ENCODE data around the gene PROKR1. TPM values are rescaled to one million over a fixed set of nuclear protein-coding genes. Genes with fewer than 3 reads are reported as not detected.
A peak's percentile ranks its signal among the peaks of the same experiment; 100 is the strongest.

PROKR1 gene
- total RNA-seq, 2 donors from 2014 or later: not detected

DNA sequence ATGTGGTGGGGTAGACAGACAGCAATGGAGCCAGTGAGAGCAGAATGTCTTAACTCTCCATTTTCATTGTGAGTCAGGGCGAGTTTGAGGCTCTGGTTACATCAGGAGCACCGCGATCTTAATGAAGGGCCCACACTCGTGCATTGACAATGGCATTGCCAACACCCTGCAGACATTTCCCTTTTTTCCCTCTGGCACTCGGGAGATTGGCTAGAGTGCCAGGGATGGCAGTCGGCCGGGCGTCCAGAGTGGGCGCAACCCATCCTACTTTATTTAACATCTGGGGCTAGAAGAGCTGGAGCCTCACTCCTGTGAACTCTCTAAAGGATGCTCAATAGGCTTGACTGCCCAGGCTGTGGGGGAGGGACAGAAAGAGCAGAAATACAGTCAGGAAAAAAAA lies 9.7 kb downstream of the PROKR1 start:
- TF ChIP-seq POLR2A (IDR thresholded peaks at IDR 0.05) (no peak), CTCF (IDR thresholded peaks at IDR 0.05) (no peak)
- H3K27ac ChIP-seq: no peak overlapping the region
- intact Hi-C loops (cut with DNase I): no loop called here
- no peaks in the 10 kb centered on the region for H3K27me3 ChIP-seq
- H3K36me3 ChIP-seq (replicated peaks in 1 of 2; ENCODE audit: insufficient read depth in 1 of 2, low read depth in 2 of 2): no peaks in the 10 kb centered on the region
- H3K4me1 ChIP-seq: no peaks in the 10 kb centered on the region
- no peak for ATAC-seq
- no peak overlapping the region for H3K4me3 ChIP-seq
- no peaks in the 10 kb centered on the region for H3K9me3 ChIP-seq
- 70 to 82% methylated on average over 9 of the region's 9 CpGs for WGBS, 2 donors
- DNase-seq: no peak

DNA sequence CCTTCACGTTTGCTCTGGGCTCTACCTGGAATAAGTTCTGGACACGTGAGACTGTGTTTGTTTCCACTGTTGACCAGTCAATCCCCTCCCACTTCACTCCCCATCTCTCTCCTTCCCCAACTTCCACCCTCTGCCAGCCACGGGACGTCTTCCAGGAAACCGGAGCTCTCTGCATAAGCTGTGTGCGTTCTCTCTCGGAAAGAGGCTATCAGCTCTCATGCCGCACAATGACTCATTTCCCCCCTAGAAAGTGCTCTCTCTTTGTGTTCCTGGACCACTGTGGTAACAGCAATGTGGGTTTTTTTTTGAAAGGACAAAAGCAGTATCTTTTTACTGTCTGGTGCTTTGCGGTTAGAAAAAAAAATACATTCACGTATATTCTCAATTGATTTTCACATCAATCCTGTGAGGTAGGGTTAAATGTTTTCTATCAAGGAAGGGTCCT lies 10.2 kb downstream of the PROKR1 start:
- no peak overlapping the region for H3K27ac ChIP-seq
- no peaks in the 10 kb centered on the region for H3K4me1 ChIP-seq
- no peak for ATAC-seq
- no peak overlapping the region for H3K4me3 ChIP-seq
- DNase-seq: peak in 1 of 4 donors; percentile 18
- H3K27me3 ChIP-seq: no peaks in the 10 kb centered on the region
- WGBS, 2 donors: 3 to 8% methylated on average over 10 of the region's 10 CpGs
- no peaks in the 10 kb centered on the region for H3K9me3 ChIP-seq
- no peak for TF ChIP-seq POLR2A (IDR thresholded peaks at IDR 0.05)
- no peak for TF ChIP-seq CTCF (IDR thresholded peaks at IDR 0.05)
- no peaks in the 10 kb centered on the region for H3K36me3 ChIP-seq (replicated peaks in 1 of 2; ENCODE audit: insufficient read depth in 1 of 2, low read depth in 2 of 2)
- intact Hi-C loops (cut with DNase I): no loop called here

- TF ChIP-seq CTCF (IDR thresholded peaks at IDR 0.05): no peak
- TF ChIP-seq POLR2A (IDR thresholded peaks at IDR 0.05): no peak
- Histone ChIP-seq H3K27ac (no peak overlapping the region), H3K27me3 (no peaks in the 10 kb centered on the region), H3K9me3 (no peaks in the 10 kb centered on the region), H3K36me3 (replicated peaks in 1 of 2; ENCODE audit: insufficient read depth in 1 of 2, low read depth in 2 of 2) (no peaks in the 10 kb centered on the region), H3K4me1 (no peaks in the 10 kb centered on the region), H3K4me3 (no peak overlapping the region)
- 52 to 74% methylated on average over 6 of the region's 6 CpGs for WGBS, 2 donors
- ATAC-seq (no peak), DNase-seq (no peak)
- intact Hi-C loops (cut with DNase I): no loop called here
Observed at GRCh38 chr2:68658266-68658665, 14.9 kb downstream of the PROKR1 start.

DNA sequence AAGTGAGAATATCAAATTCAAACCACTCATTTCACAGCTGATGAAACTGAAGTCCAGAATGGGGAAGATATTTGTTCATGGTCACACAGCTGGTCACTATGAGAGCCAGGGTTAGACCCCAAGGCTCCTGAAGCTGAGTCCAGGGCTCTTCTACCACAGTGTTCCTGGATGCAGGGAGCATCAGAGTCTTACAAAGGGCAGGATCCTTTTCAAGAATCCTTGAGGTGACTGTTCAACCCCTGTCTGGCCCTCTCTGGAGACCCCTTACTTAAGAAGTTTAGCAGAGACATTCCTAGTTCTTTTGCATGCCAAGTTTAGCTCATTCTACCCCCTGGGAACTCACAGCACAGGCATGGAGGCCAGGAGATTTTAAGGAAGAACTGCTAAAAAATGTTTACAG lies 15.7 kb downstream of the PROKR1 start:
- TF ChIP-seq POLR2A (IDR thresholded peaks at IDR 0.05): no peak
- no peak for TF ChIP-seq CTCF (IDR thresholded peaks at IDR 0.05)
- H3K27me3 ChIP-seq: no peaks in the 10 kb centered on the region
- no peak overlapping the region for H3K4me3 ChIP-seq
- ATAC-seq (no peak), DNase-seq (no peak)
- H3K4me1 ChIP-seq: no peaks in the 10 kb centered on the region
- no peaks in the 10 kb centered on the region for H3K9me3 ChIP-seq
- H3K27ac ChIP-seq: no peak overlapping the region
- intact Hi-C loops (cut with DNase I): no loop called here
- no peaks in the 10 kb centered on the region for H3K36me3 ChIP-seq (replicated peaks in 1 of 2; ENCODE audit: insufficient read depth in 1 of 2, low read depth in 2 of 2)

- WGBS, 2 donors: 63 to 68% methylated on average over 3 of the region's 3 CpGs
- DNase-seq (no peak), ATAC-seq (no peak)
- Histone ChIP-seq H3K9me3 (no peaks in the 10 kb centered on the region), H3K27ac (no peak overlapping the region), H3K4me3 (no peak overlapping the region), H3K4me1 (no peaks in the 10 kb centered on the region), H3K36me3 (replicated peaks in 1 of 2; ENCODE audit: insufficient read depth in 1 of 2, low read depth in 2 of 2) (no peaks in the 10 kb centered on the region), H3K27me3 (no peaks in the 10 kb centered on the region)
- intact Hi-C loops (cut with DNase I): no loop called here
- TF ChIP-seq POLR2A (IDR thresholded peaks at IDR 0.05) (no peak), CTCF (IDR thresholded peaks at IDR 0.05) (no peak)
Observed at GRCh38 chr2:68660658-68661057, 17.3 kb downstream of the PROKR1 start.

Data from body of pancreas (tissue), 4 donors.